Stomach smooth muscle (tissue), 2 donors: ENCODE results near the gene MUC5B.

ENCODE experiments used
- H3K27ac ChIP-seq: one replicate; pipeline ENCODE4 v1.7.0; 2013; ENCODE audit warnings: mild to moderate bottlenecking, low read length, inconsistent platforms
- H3K27me3 ChIP-seq, 2 donors: one replicate each; pipeline ENCODE4 v1.7.0; 2013; ENCODE audit warnings: low read length in 2 of 2; ENCODE audit not compliant: insufficient read depth in 2 of 2, control insufficient read depth in 1 of 2
- H3K36me3 ChIP-seq, 2 donors: one replicate each; pipeline ENCODE4 v1.7.0; 2013; ENCODE audit warnings: low read length in 2 of 2; ENCODE audit not compliant: control insufficient read depth in 2 of 2, insufficient read depth in 2 of 2
- H3K4me1 ChIP-seq: one replicate; pipeline ENCODE4 v1.7.0; 2013; ENCODE audit warnings: low read length; ENCODE audit not compliant: control insufficient read depth, insufficient read depth
- H3K4me3 ChIP-seq, 2 donors: one replicate each; pipeline ENCODE4 v1.7.0; 2013; ENCODE audit warnings: low read length in 2 of 2
- H3K9ac ChIP-seq, 2 donors: one replicate each; pipeline ENCODE4 v1.7.0; 2013; ENCODE audit warnings: low read length in 2 of 2, mild to moderate bottlenecking in 1 of 2
- H3K9me3 ChIP-seq, 2 donors: one replicate each; pipeline ENCODE4 v1.7.0; 2013; ENCODE audit warnings: low read length in 2 of 2; ENCODE audit not compliant: control insufficient read depth in 2 of 2
- donor health status: healthy.
- donor health status: Pancreatic carcinoma.

MUC5B gene

GRCh38 chr11:1255151-1255550 is 32.3 kb downstream of the MUC5B start:
- Histone ChIP-seq H3K27me3 (no peaks in the 10 kb centered on the region), H3K36me3 (no peaks in the 10 kb centered on the region), H3K9ac (no peak overlapping the region), H3K4me3 (no peak overlapping the region), H3K4me1 (no peaks in the 10 kb centered on the region), H3K27ac (no peak overlapping the region), H3K9me3 (no peaks in the 10 kb centered on the region)

- Histone ChIP-seq H3K9me3 (no peaks in the 10 kb centered on the region), H3K9ac (no peak overlapping the region), H3K36me3 (no peaks in the 10 kb centered on the region), H3K4me1 (no peaks in the 10 kb centered on the region), H3K4me3 (no peak overlapping the region), H3K27ac (no peak overlapping the region), H3K27me3 (no peaks in the 10 kb centered on the region)
Measured at GRCh38 chr11:1256257-1257045, 33.6 kb downstream of the MUC5B start.

- no peak overlapping the region for H3K9ac ChIP-seq
- H3K27ac ChIP-seq: no peak overlapping the region
- H3K9me3 ChIP-seq: no peaks in the 10 kb centered on the region
- H3K4me1 ChIP-seq: peaks cover 9% of the 10 kb centered on the region
- H3K36me3 ChIP-seq: no peaks in the 10 kb centered on the region
- H3K4me3 ChIP-seq: no peak overlapping the region
- no peaks in the 10 kb centered on the region for H3K27me3 ChIP-seq
Measured at GRCh38 chr11:1257366-1257765, 34.5 kb downstream of the MUC5B start.

- H3K9me3 ChIP-seq: no peaks in the 10 kb centered on the region
- H3K4me3 ChIP-seq: no peak overlapping the region
- no peaks in the 10 kb centered on the region for H3K27me3 ChIP-seq
- peaks cover 15% of the 10 kb centered on the region for H3K4me1 ChIP-seq
- no peak overlapping the region for H3K27ac ChIP-seq
- no peaks in the 10 kb centered on the region for H3K36me3 ChIP-seq
- H3K9ac ChIP-seq: no peak overlapping the region
Measured at GRCh38 chr11:1257916-1258315, 35.0 kb downstream of the MUC5B start.

- Histone ChIP-seq H3K9ac (no peak overlapping the region), H3K9me3 (no peaks in the 10 kb centered on the region), H3K27ac (no peak overlapping the region), H3K36me3 (no peaks in the 10 kb centered on the region), H3K4me1 (peaks cover 19% of the 10 kb centered on the region), H3K4me3 (no peak overlapping the region), H3K27me3 (no peaks in the 10 kb centered on the region)
Measured at GRCh38 chr11:1258401-1259075, 35.7 kb downstream of the MUC5B start.

GRCh38 chr11:1259076-1259461 is 36.2 kb downstream of the MUC5B start:
- H3K36me3 ChIP-seq: no peaks in the 10 kb centered on the region
- H3K27me3 ChIP-seq: no peaks in the 10 kb centered on the region
- H3K9ac ChIP-seq: no peak overlapping the region
- no peak overlapping the region for H3K27ac ChIP-seq
- H3K4me1 ChIP-seq: peaks cover 19% of the 10 kb centered on the region
- no peak overlapping the region for H3K4me3 ChIP-seq
- H3K9me3 ChIP-seq: no peaks in the 10 kb centered on the region

GRCh38 chr11:1259561-1259960 is 36.7 kb downstream of the MUC5B start:
- no peak overlapping the region for H3K4me3 ChIP-seq
- H3K9me3 ChIP-seq: no peaks in the 10 kb centered on the region
- no peak overlapping the region for H3K9ac ChIP-seq
- no peaks in the 10 kb centered on the region for H3K27me3 ChIP-seq
- no peak overlapping the region for H3K27ac ChIP-seq
- no peaks in the 10 kb centered on the region for H3K36me3 ChIP-seq
- peaks cover 19% of the 10 kb centered on the region for H3K4me1 ChIP-seq

GRCh38 chr11:1260023-1260501 is 37.2 kb downstream of the MUC5B start:
- Histone ChIP-seq H3K4me1 (peaks cover 19% of the 10 kb centered on the region), H3K9me3 (no peaks in the 10 kb centered on the region), H3K27me3 (no peaks in the 10 kb centered on the region), H3K27ac (no peak overlapping the region), H3K36me3 (no peaks in the 10 kb centered on the region), H3K4me3 (no peak overlapping the region), H3K9ac (no peak overlapping the region)

GRCh38 chr11:1260620-1261019 is 37.8 kb downstream of the MUC5B start:
- Histone ChIP-seq H3K4me3 (no peak overlapping the region), H3K36me3 (no peaks in the 10 kb centered on the region), H3K9ac (no peak overlapping the region), H3K9me3 (no peaks in the 10 kb centered on the region), H3K27me3 (no peaks in the 10 kb centered on the region), H3K4me1 (peaks cover 19% of the 10 kb centered on the region), H3K27ac (no peak overlapping the region)

- H3K9ac ChIP-seq: no peak overlapping the region
- peak overlapping the region in 1 of 2 donors; percentile 80 for H3K4me3 ChIP-seq
- peaks cover 19% of the 10 kb centered on the region for H3K4me1 ChIP-seq
- peak overlapping the region; percentile 58 for H3K27ac ChIP-seq
- no peaks in the 10 kb centered on the region for H3K27me3 ChIP-seq
- H3K36me3 ChIP-seq: no peaks in the 10 kb centered on the region
- no peaks in the 10 kb centered on the region for H3K9me3 ChIP-seq
Measured at GRCh38 chr11:1261241-1262071, 38.6 kb downstream of the MUC5B start.
